ENCODE measurements around the gene CRYGB. TPM values are rescaled to one million over a fixed set of nuclear protein-coding genes. Genes with fewer than 3 reads are reported as not detected.
"Not testable (repeated sequence)": the region's sequence is repeated elsewhere in the genome, so short reads cannot be mapped to it uniquely, and the experiment has no call there.

The CRYGB gene
- polyA plus RNA-seq, 6 donors from 2014 or later = not detected

DNA sequence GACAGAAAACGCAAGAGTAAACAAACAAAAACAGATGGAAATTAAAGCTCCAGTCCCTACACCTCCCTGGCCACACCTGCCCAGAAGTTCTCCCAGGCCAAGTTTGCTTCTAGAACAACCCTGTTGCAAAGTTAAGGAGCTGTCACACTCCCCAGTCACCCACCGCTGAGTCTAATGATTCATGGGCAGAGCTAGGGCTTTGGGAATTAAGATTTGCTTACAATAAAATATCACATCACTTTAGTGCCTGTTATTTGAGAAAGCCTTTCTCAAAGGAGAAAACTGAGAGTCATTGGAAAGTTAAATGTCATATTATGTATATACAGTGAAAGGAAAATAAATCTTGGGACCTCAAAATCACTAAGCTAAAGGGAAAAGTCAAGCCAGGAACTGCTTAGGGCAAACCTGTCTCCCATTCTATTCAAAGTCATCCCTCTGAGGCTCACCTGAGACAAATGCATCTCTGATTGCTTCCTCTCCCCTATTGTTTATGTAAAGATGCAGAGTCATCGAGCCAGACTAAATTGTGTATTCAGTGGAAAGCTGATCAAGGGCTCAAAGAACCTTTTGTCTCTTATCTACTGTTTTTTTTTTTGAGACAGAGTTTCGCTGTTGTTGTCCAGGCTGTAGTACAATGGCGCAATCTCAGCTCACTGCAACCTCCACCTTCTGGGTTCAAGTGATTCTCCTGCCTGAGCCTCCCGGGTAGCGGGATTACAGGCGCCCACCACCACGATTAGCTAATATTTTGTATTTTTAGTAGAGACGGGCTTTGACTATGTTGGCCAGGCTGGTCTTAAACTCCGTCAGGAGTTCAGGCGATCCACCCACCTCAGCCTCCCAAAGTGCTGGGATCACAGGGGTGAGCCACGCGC, 2.8 kb downstream of the CRYGB start:
- H3K4me1 Mint-ChIP-seq = no peaks in the 10 kb centered on the region
- H3K4me3 Mint-ChIP-seq = no peak overlapping the region
- ATAC-seq (ENCODE audit: low read depth in 2 of 2) (no peak), DNase-seq (no peak)
- peaks cover 0 to 16% (median 0%) of the 10 kb centered on the region in 3 donors for H3K27me3 Mint-ChIP-seq
- no peaks in the 10 kb centered on the region for H3K36me3 Mint-ChIP-seq
- H3K9me3 Mint-ChIP-seq = peaks cover 0 to 12% (median 4%) of the 10 kb centered on the region in 7 donors
- no peak overlapping the region for H3K27ac Mint-ChIP-seq

DNA sequence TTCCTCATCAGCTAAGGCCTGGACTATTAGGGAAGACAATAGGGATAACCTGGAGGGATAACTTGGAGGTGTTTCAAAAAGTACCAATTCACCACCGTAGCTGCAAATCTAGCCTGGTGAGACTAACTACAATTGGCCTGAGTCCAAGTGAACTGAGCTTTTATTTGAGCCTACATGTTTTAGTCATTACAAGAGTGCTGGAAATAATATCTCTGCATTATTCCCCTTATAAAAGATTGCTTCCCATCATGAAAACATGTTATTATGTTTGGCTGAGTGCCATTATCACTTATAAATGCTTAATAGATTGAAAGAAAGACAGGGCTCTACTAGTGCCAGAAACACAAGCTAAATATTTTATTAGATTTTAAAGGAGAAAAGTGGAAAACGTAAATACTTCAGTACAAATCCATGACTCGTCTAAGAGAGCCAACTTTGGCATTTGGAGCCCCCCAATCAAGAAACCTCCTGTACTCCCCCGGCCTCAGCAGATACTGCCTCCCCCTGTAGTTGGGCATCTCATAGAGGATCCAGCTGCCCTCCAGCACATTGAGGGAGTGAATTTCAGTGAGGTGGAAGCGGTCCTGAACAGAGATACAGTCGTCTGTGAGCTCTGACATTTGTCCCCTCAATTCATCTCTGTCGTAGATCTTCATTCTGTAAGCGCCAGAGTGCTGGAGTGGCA, 3.6 kb downstream of the CRYGB start:
- no peak for ATAC-seq (ENCODE audit: low read depth in 2 of 2)
- H3K27me3 Mint-ChIP-seq = peaks cover 0 to 10% (median 0%) of the 10 kb centered on the region in 3 donors

DNA sequence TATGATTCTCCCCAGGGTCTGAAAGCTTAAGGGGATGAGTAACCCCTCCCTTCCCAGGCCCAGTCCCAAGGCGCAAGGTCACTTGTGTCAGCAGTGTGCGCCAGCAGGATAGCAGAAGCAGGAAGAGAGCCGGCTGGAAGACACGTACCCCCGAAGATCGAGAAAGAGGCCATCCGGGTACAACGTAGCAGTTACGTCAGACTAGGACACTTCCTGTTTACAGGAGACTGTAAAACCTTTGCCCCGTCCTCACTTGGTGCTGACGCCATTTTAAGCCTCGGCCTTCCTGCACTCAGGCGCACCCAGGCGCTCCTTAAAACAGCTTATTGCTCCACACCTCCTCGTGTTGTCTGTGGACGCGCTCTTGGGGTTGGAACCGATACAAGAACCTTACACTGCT, 6.5 kb downstream of the CRYGB start:
- Mint-ChIP-seq H3K9me3 (peaks cover 0 to 15% (median 8%) of the 10 kb centered on the region in 7 donors), H3K4me1 (no peaks in the 10 kb centered on the region), H3K27me3 (peaks cover 0 to 4% (median 0%) of the 10 kb centered on the region in 3 donors), H3K36me3 (no peaks in the 10 kb centered on the region), H3K4me3 (no peak overlapping the region), H3K27ac (no peak overlapping the region)
- no peak for ATAC-seq (ENCODE audit: low read depth in 2 of 2)
- DNase-seq = no peak

More for the DNA sequence above, 3.6 kb downstream of the CRYGB start:
- no peaks in the 10 kb centered on the region for H3K4me1 Mint-ChIP-seq
- H3K4me3 Mint-ChIP-seq = no peak overlapping the region
- H3K27ac Mint-ChIP-seq = no peak overlapping the region
- peaks cover 0 to 15% (median 8%) of the 10 kb centered on the region in 7 donors for H3K9me3 Mint-ChIP-seq
- no peak for DNase-seq
- no peaks in the 10 kb centered on the region for H3K36me3 Mint-ChIP-seq

DNA sequence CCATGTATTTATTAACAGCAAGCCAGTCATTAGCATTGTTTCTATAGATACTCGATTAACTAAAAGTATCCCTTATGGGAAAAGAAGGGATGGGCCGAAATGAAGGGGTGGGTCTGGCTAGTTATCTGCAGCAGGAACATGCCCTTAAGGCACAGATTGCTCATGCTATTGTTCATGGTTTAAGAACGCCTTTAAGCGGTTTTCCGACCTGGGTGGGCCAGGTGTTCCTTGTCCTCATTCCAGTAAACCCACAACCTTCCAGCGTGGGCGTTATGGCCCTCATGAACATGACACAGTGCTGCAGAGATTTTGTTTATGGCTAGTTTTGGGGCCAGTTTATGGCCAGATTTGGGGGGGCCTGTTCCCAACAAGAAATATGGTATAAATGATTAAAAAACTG, 7.6 kb downstream of the CRYGB start:
- ATAC-seq (ENCODE audit: low read depth in 2 of 2); H3K4me3 Mint-ChIP-seq; H3K27ac Mint-ChIP-seq; DNase-seq; H3K27me3 Mint-ChIP-seq; H3K4me1 Mint-ChIP-seq; H3K36me3 Mint-ChIP-seq: not testable (repeated sequence)
- H3K9me3 Mint-ChIP-seq = peaks cover 0 to 15% (median 8%) of the 10 kb centered on the region in 7 donors

DNA sequence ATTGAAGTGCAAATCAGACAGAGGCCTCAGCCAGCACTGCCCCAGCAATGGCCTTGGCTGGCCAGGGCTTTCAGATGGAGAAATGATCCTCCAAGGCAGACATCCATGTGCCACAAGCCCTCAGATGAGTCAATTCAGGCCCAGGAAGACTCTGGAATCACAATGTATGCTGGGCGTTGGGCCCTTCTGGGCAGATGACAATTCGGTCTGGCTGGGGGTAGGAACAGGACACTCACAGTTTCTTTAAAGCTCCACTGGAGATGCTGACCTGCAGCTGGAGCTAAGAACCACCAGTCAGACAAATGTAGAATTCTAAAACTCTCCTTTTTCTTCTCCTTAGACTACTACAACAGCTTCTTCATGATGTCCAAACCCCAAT, 9.3 kb downstream of the CRYGB start:
- peaks cover 0 to 15% (median 7%) of the 10 kb centered on the region in 7 donors for H3K9me3 Mint-ChIP-seq
- no peaks in the 10 kb centered on the region for H3K36me3 Mint-ChIP-seq
- no peak overlapping the region for H3K27ac Mint-ChIP-seq
- H3K4me3 Mint-ChIP-seq = no peak overlapping the region
- H3K27me3 Mint-ChIP-seq = peaks cover 0 to 4% (median 4%) of the 10 kb centered on the region in 3 donors
- no peak for DNase-seq
- no peaks in the 10 kb centered on the region for H3K4me1 Mint-ChIP-seq
- ATAC-seq (ENCODE audit: low read depth in 2 of 2) = no peak

DNA sequence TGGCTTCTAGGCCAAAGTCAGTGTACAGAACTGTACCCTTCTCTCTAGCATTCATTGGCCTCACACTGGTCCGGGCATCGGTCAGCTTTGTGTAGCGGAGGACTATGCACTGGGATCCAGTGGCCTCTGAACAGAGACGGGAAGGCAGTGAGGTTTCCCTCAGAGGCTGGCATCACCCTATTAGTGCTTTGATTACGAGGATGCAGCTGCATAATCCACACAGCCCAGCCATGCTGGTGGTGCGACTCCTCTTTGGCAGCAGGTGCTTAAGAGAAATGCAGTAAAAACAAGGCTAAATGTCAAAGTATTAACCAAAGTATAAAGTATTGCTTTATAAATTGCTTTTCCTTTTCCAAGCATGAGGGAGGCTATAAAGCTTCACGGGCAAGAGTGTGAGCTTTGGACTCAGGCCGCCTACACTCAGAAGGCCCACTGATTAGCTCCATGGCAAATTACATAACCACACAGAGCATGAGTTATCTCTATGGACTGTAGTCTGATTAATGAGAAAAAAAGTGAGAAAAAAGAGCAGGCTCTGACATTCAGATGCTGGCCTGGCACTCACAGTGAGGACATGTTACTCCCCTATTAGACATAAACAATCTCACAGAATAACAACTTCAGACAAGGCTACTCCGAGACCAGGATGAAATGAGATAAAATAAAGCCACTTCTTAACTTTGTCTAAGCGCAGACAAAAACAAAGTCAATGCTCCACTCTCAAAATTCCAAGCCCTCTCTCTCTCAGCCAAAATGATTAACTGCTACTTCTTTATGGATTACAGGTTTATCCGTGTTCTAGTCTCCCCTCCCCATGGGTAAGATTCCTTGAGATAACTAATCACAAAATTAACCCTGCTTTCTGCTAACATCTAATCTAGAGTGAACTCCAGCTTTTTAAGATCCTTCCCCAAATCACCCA, 9.9 kb downstream of the CRYGB start:
- Mint-ChIP-seq H3K4me1 (no peaks in the 10 kb centered on the region), H3K4me3 (no peak overlapping the region), H3K9me3 (peaks cover 0 to 15% (median 7%) of the 10 kb centered on the region in 7 donors), H3K36me3 (no peaks in the 10 kb centered on the region), H3K27ac (no peak overlapping the region), H3K27me3 (peaks cover 0 to 4% (median 4%) of the 10 kb centered on the region in 3 donors)
- no peak for ATAC-seq (ENCODE audit: low read depth in 2 of 2)
- DNase-seq = no peak

DNA sequence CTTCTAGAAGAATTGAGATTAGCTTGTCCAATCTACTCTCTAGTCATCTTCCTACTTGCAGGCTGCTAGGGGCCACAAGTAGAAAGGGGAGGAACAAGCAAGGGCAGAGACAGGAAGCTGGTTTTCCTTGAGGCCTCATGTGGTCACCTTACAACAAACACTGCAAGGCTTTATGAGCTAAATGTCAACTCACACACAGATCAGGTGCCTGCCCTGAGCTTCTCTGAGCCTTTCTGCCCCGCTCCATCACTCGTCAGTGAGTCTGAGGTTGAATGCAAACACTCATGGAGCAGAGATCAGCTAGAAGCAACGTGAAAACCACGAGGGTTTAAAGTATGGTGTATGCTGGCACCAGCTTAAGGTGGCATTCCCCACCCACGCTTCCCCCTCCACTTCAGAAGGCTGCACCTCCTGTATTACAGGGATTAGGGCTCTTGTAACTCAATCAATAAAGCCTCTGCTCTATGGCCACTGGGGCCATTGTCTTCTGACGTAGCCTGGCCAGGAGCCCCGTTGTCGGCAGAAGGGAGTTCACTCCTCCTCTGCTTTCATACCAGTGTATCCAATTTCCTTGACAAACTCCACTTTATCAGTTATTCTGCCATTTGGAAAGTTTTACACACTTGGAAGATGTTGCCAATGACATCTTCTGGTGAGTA, 10.9 kb downstream of the CRYGB start:
- no peak overlapping the region for H3K4me3 Mint-ChIP-seq
- H3K27me3 Mint-ChIP-seq = peaks cover 0 to 4% (median 4%) of the 10 kb centered on the region in 3 donors
- no peaks in the 10 kb centered on the region for H3K4me1 Mint-ChIP-seq
- H3K9me3 Mint-ChIP-seq = peaks cover 0 to 15% (median 7%) of the 10 kb centered on the region in 7 donors
- no peaks in the 10 kb centered on the region for H3K36me3 Mint-ChIP-seq
- DNase-seq = no peak
- ATAC-seq (ENCODE audit: low read depth in 2 of 2) = no peak
- no peak overlapping the region for H3K27ac Mint-ChIP-seq

DNA sequence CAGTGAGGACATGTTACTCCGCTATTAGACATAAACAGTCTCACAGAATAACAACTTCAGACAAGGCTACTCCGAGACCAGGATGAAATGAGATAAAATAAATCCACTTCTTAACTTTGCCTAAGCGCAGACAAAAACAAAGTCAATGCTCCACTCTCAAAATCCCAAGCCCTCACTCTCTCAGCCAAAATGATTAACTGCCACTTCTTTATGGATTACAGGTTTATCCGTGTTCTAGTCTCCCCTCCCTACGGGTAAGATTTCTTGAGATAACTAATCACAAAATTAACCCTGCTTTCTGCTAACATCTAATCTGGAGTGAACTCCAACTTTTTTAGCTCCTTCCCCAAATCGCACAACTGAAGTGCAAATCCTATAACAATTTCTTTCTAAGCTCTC, 15.2 kb downstream of the CRYGB start:
- ATAC-seq (ENCODE audit: low read depth in 2 of 2) (no peak), DNase-seq (no peak)
- H3K4me1 Mint-ChIP-seq = no peaks in the 10 kb centered on the region
- H3K36me3 Mint-ChIP-seq = no peaks in the 10 kb centered on the region
- no peak overlapping the region for H3K4me3 Mint-ChIP-seq
- H3K27ac Mint-ChIP-seq = no peak overlapping the region
- H3K9me3 Mint-ChIP-seq = peaks cover 0 to 8% (median 4%) of the 10 kb centered on the region in 7 donors
- H3K27me3 Mint-ChIP-seq = peaks cover under 1 to 13% (median 10%) of the 10 kb centered on the region in 3 donors

DNA sequence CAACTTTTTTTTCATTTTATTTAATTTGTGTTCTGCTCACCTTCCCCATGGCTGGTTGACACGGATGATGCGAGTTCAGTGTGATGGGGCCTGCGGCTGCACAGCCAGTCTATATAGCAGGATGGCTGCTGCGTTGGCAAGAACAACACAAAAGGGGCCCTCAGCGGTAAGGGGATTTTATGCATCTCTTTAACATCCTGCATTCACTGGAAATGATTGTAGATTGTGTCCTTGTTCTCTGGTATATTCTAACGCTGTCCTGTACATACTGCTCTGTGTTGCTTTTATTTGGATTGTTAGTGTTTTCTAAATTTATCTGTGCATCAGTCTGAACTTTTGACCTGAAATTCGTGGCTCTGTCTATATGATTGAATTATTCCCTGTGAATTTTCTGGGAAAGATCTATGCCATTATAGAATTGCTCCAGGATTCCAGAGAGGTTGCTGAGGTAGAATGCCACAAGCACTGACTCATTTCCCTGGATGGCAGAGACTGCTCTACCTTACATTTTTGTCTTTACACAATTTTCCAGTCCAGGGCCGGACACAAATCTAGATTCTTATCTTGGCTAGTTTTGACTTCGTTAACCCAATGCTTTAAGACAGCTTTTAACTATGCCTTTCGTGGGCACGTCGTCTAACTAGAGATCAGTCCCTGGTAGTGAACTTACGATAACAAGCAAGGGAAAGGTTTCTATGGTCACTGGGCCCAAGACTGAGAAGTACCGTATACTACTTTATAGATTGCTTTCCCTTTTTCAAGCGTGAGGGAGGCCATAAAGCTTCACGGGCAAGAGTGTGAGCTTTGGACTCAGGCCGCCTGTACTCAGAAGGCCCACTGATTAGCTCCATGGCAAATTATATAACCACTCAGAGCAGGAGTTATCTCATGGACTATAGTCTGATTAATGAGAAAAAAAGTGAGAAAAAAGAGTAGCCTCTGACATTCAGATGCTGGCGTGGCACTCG, 15.9 kb downstream of the CRYGB start, which contains the start of gene CRYGC:
TSS of gene CRYGC (minus strand) at position 85 of the 968 bp plus-strand sequence. CDS start at position 49, 36 bp downstream.
- no peak within 1 kb of the TSS for H3K27ac Mint-ChIP-seq
- H3K4me3 Mint-ChIP-seq = peak within 1 kb of the TSS in 1 of 8 donors; percentile 17
- no peaks in the 10 kb centered on the region for H3K4me1 Mint-ChIP-seq
- H3K9me3 Mint-ChIP-seq = peaks cover 0 to 8% (median 4%) of the 10 kb centered on the region in 7 donors
- H3K27me3 Mint-ChIP-seq = peaks cover 8 to 20% (median 17%) of the 10 kb centered on the region in 3 donors
- DNase-seq (no peak), ATAC-seq (ENCODE audit: low read depth in 2 of 2) (no peak)
- no peaks in the 10 kb centered on the region for H3K36me3 Mint-ChIP-seq

DNA sequence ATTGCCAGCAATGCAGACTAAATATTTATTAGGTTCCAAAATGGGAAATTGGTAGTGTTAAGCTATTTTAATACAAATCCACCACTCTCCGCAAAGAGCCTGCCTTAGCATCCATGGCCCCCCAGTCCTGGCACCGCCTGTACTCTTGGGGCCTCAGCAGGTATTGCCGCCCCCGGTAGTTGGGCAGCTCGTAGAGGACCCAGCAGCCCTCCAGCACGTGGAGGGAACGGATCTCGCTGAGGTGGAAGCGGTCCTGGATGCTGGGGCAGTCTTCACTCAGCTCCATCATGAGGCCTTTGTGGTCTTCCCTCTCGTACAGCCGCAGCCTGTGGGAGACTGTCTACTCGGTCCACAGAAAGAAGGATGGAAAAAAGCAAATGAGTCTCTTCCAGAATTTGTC, 17.8 kb downstream of the CRYGB start:
- ATAC-seq (ENCODE audit: low read depth in 2 of 2) (no peak), DNase-seq (no peak)
- H3K4me3 Mint-ChIP-seq = no peak overlapping the region
- peaks cover 4 to 11% (median 7%) of the 10 kb centered on the region in 3 donors for H3K4me1 Mint-ChIP-seq
- H3K27me3 Mint-ChIP-seq = peaks cover 24 to 34% (median 29%) of the 10 kb centered on the region in 3 donors
- H3K9me3 Mint-ChIP-seq = peaks cover 0 to 8% (median 4%) of the 10 kb centered on the region in 7 donors
- no peak overlapping the region for H3K27ac Mint-ChIP-seq
- no peaks in the 10 kb centered on the region for H3K36me3 Mint-ChIP-seq

DNA sequence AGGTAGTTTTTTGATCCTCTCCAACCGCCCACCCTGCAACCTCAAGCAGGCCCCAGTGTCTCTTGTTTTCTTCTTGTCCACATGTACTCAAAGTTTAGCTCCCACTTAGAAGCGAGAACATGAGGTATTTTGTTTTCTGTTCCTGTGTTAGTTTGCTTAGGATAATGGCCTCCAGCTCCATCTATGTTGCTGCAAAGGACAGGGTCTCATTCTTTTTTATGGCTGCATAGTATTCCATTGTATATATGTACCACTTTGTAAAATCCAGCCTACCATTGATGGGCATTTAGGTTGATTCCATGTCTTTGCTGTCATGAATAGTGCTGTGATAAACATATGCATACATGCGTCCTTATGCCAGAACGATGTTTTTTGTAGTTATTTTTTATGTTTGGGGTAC, 18.9 kb downstream of the CRYGB start:
- Mint-ChIP-seq H3K27me3 (peaks cover 24 to 30% (median 29%) of the 10 kb centered on the region in 3 donors), H3K4me3 (no peak overlapping the region), H3K36me3 (no peaks in the 10 kb centered on the region), H3K4me1 (peaks cover 4 to 11% (median 7%) of the 10 kb centered on the region in 3 donors), H3K27ac (no peak overlapping the region), H3K9me3 (peaks cover 0 to 8% (median 4%) of the 10 kb centered on the region in 7 donors)
- DNase-seq = no peak
- ATAC-seq (ENCODE audit: low read depth in 2 of 2) = no peak

DNA sequence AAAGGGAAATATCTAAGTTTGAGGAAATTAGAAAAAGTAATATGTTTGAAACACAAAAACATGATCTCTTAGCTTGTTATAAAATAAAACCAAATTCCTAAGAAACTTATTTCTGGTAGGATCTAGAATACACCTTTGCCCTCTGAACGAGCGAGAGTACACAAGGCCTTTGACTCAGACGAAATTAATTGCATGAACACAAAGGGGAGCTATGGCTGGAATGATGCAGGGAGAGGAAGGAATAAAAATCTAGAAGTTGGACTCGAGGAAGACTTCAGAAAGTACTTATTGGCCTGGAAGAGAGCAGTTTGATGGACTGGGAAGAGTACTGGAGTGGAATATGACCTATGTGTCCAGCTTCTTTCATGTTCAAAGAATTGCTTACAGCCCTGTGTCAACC, 20.7 kb downstream of the CRYGB start:
- ATAC-seq (ENCODE audit: low read depth in 2 of 2) = no peak
- peaks cover 0 to 8% (median 4%) of the 10 kb centered on the region in 7 donors for H3K9me3 Mint-ChIP-seq
- no peaks in the 10 kb centered on the region for H3K36me3 Mint-ChIP-seq
- DNase-seq = no peak
- no peak overlapping the region for H3K4me3 Mint-ChIP-seq
- no peak overlapping the region for H3K27ac Mint-ChIP-seq
- H3K4me1 Mint-ChIP-seq = peaks cover 4 to 11% (median 7%) of the 10 kb centered on the region in 3 donors
- H3K27me3 Mint-ChIP-seq = peaks cover 32 to 36% (median 33%) of the 10 kb centered on the region in 3 donors

All from naive B cell (primary cell).